ENCODE results near the gene NPHP4. TPM values are rescaled to one million over a fixed set of nuclear protein-coding genes. Genes with fewer than 3 reads are reported as not detected.

Gene NPHP4
- total RNA-seq, 1 donor from 2014 or later = 3.2 TPM

DNA sequence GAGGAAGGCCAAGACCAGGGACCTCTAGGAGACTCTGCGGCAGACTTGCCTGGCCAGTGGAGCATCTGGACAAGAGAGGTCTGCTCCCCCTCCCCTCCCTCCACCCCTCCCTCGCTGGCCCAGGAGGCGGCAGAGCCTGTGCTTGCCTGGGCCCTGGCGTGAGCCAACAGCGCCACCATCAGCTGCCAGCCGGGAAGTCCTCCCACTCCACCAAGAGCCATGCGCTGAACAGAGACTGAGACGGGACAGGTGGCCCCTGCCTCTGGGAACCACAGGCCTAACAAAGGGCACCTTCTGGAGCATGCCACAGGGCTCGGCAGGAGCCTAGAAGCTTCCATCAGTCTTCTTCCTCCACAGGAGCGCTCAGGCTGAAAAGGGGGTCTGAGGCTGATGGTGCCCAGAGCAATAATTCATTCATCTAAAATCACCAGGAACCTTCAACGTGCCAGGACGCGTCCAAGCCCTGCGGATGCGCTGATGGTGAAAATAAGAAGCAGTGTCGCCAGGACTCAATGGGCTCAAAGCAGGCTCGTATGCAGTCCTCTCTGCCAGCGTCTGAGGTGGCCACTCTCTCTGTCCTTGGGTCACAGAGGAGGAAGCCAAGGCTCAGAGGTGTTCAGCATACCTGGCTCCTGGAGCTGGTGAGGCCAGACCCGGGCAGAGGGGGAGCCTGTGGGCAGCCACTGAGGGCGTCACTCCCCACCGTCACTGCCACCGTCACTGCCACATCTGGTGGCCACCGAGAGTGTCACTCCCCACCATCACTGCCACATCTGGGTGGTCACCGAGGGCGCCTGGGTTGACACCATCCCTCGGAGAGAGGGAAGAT is 161.2 kb downstream of the NPHP4 start:
- H3K36me3 ChIP-seq (ENCODE audit: control insufficient read depth, insufficient read depth, low read length) = no peaks in the 10 kb centered on the region
- TF ChIP-seq CTCF (IDR thresholded peaks at IDR 0.05; ENCODE audit: insufficient read depth, low read length, severe bottlenecking) = no peak
- H3K27me3 ChIP-seq (ENCODE audit: control insufficient read depth, insufficient read depth, low read length) = no peaks in the 10 kb centered on the region
- H3K4me3 ChIP-seq (ENCODE audit: low read depth, low read length) = no peak overlapping the region
- DNase-seq (ENCODE audit: low read depth) (no peak), FAIRE-seq (no peak)

DNA sequence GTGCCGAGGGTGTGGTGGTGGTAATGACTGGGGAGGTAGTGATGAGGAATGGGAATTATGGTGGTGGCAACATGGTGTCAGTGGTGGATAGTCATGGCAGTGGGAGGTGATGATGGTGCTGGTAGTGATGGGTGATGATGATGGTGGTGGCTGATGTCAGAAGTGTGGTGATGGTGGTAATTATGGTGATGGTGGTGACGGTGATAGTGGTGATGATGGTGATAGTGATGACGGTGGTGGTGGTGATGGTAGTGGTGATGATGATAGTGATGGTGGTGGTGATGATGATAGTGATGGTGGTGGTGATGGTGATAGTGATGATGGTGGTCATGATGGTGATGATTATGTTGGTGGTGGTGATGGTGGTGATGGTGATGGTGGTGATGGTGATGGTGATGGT is 162.8 kb downstream of the NPHP4 start:
- FAIRE-seq (peak; percentile 28), DNase-seq (ENCODE audit: low read depth) (no peak)
- TF ChIP-seq CTCF (IDR thresholded peaks at IDR 0.05; ENCODE audit: insufficient read depth, low read length, severe bottlenecking) = no peak
- H3K4me3 ChIP-seq (ENCODE audit: low read depth, low read length) = no peak overlapping the region
- H3K36me3 ChIP-seq (ENCODE audit: control insufficient read depth, insufficient read depth, low read length) = no peaks in the 10 kb centered on the region
- no peaks in the 10 kb centered on the region for H3K27me3 ChIP-seq (ENCODE audit: control insufficient read depth, insufficient read depth, low read length)

GRCh38 chr1:5828308-5828935 is 163.8 kb downstream of the NPHP4 start:
- no peaks in the 10 kb centered on the region for H3K36me3 ChIP-seq (ENCODE audit: control insufficient read depth, insufficient read depth, low read length)
- H3K4me3 ChIP-seq (ENCODE audit: low read depth, low read length) = no peak overlapping the region
- FAIRE-seq = no peak
- H3K27me3 ChIP-seq (ENCODE audit: control insufficient read depth, insufficient read depth, low read length) = no peaks in the 10 kb centered on the region
- TF ChIP-seq CTCF (IDR thresholded peaks at IDR 0.05; ENCODE audit: insufficient read depth, low read length, severe bottlenecking) = no peak
- DNase-seq (ENCODE audit: low read depth) = no peak

GRCh38 chr1:5827516-5827915 is 164.7 kb downstream of the NPHP4 start:
- no peak for TF ChIP-seq CTCF (IDR thresholded peaks at IDR 0.05; ENCODE audit: insufficient read depth, low read length, severe bottlenecking)
- FAIRE-seq = no peak
- Histone ChIP-seq H3K27me3 (ENCODE audit: control insufficient read depth, insufficient read depth, low read length) (no peaks in the 10 kb centered on the region), H3K36me3 (ENCODE audit: control insufficient read depth, insufficient read depth, low read length) (no peaks in the 10 kb centered on the region), H3K4me3 (ENCODE audit: low read depth, low read length) (no peak overlapping the region)
- no peak for DNase-seq (ENCODE audit: low read depth)

- no peaks in the 10 kb centered on the region for H3K36me3 ChIP-seq (ENCODE audit: control insufficient read depth, insufficient read depth, low read length)
- no peak for DNase-seq (ENCODE audit: low read depth)
- no peak for FAIRE-seq
- H3K27me3 ChIP-seq (ENCODE audit: control insufficient read depth, insufficient read depth, low read length) = no peaks in the 10 kb centered on the region
- no peak overlapping the region for H3K4me3 ChIP-seq (ENCODE audit: low read depth, low read length)
- no peak for TF ChIP-seq CTCF (IDR thresholded peaks at IDR 0.05; ENCODE audit: insufficient read depth, low read length, severe bottlenecking)
Measured at GRCh38 chr1:5826601-5827000, 165.6 kb downstream of the NPHP4 start.
